Measurements from ENCODE around the gene MATN1.

Gene MATN1

DNA sequence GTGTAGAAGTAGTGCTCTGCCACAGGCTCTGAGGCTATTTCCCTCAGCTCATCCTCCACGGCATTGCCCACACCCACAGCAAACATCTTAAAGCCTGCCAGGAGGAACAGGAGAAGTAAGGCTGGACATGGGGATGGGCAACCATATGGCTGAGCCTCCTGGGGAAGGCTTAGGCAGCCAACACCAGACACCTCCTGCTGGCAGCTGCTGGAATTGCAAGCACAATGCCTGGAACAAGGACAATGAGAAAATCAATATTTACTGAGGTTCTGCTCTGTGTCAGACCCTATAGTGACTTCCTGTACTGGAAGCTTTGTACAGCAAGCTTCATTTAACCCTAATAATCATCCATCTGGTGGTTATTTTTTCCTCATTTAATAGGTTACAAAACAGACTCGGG is 8.2 kb downstream of the MATN1 start:
- no peak for DNase-seq

DNA sequence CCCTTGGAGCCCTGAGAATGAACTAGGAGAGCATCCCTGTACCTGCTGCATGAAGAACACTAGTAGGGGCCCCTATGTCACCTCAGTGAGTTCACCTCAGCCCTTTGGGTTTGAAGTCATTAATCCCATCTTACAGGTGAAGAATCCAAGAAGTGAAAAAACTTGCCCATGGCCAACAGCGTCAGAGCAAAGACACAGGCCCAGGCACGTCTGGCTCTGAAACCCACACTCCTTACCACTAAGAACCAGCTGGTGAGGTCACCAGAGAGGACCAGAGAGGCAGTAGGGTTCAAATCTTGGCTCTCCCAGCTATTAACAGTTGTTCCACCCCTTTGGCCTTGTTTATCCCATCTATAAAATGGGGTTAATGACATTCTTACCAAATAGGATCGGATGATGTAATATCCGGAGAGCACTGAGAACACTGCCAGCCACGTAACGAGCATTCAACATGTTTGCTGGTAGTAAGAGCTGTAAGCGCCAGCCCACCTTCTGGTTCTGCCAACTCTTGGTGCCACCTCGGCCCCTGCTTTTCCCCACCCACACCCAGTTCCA is 8.8 kb downstream of the MATN1 start:
- DNase-seq = no peak

DNA sequence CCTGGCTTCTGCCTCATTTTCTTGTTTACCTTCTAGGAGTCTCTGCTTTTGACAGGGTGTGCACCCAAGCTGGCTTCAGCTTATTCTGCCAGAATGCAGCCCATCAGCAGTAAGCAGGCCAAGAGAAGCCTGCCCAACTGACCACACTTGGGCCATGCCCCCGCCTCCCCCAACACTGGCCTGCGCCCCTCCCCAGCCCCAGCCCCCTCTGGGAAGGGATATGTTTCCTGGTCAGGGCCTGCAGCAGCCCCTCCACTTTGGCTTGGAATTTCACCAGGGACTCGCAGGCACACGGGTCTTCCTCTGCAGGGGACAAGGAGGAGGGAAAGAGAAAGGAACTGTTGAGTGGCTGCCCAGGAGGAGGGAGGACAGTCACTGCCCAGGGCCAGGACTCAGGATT is 9.4 kb downstream of the MATN1 start:
- no peak for DNase-seq

DNA sequence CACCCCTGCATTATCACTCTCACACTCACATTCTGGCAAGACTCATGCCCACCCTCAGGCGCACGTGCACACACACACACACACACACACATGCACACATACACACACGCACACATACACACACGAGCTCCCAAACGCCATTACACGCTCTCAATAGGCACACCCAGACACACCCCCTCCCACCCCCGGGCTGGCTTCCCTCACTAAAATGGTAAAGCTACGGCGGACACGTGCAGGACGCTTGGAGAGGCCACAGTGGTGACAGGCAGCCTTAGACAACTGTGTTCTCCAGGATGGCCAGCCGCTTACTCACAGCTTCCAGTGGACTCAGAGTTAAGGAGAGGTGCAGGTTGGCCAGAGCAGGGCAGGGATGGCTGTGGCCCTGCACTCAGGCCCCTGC is 10.1 kb downstream of the MATN1 start:
- DNase-seq = no peak

DNA sequence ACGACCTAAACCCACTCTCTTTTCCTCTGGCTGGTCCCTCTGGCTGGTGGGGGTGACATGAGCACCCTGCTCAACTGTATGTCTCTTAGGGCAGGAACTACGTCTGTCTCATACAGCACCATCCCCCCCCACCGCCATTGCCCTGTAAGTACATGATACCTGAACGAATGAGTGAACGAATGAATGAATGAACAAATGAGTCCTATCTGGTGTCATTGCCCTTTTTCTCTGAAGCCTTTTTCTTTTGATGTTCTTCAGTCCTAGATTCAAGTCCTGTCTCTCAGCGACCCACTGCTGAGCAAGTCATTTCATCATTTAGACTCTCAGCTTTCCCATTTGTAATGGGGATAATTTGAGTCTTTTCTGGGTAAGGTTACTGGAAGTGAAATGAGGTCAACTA is 10.8 kb downstream of the MATN1 start:
- no peak for DNase-seq

DNA sequence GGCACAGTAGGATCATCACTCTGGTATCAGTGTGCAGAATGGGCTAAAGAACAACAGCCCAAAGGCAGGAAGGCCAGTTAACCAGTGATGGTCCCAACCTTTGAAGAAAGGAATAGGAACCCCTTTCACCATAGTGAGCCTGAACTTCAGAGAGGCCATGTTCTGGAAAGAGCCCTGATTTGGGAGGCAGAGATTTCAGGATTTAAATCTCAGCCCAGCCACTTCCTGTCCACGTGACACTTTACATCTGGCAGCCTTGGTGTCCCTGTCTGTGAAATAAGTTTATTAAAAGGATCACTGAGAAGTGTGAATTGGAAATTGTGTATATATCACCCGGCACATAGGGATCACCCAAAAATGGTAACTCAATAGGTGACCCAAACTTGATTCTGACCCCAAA is 13.0 kb downstream of the MATN1 start:
- no peak for DNase-seq

DNA sequence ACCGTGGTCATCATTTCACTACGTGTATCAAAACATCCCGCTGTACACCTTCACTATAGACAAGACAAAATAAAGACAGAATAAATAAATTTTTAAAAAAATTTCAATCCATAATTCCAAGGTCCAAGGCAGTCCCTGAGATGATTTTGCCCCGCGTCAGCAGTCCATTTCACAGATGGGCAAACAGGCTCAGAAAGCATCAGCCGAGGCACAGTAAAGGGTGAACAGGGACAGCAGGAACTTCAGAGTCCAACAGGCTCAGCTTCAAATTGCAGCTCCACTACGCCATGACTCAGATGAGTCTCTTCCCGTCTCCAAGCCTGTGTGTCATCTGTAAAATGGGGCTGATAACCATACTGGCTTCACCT is 15.0 kb downstream of the MATN1 start:
- DNase-seq = no peak

DNA sequence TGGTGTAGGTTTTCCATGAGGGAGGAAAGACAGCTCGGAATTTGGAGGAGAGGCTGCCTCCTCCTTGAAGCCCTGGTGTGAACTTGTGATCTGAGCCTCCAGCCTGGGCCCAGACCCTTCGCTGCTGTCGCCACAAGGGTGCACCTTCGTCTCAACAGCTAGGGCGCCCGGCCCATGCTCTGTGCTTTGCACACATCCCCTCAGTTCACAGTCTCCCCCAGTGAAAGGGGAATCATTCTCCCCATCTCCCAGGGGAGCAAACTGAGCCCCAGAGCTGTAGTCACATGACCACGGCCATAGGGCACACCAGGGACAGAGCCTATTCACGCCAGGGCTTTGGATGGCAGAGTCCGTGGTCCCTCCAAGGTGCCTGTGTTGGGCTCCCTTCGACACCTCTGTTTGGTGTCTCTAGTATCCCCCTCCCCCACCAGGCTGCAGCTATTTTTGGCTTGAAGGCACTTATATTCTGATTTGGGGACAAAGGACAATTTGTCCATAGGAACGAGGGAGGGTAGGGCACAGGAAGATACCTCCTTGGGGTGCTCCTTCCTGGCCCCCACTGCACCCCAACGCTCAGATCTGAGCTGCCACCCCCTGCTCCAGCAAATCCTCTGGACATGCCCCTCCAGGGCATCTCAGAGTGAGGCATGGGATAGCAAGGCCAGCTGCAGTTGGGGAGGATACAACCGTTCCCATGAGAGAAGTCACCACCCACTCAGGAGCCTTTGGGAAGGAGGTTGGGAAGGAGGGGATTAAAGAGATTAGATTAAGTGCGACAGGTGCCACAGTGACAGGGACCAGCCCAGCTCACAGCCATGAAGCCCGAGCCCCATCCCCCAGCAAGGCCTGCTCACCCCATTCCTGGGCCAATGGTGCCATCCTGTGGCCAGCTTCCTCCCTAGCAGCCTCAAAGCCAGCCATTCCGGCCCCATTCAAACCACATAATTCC is 15.7 kb downstream of the MATN1 start:
- DNase-seq = peak; percentile 49

DNA sequence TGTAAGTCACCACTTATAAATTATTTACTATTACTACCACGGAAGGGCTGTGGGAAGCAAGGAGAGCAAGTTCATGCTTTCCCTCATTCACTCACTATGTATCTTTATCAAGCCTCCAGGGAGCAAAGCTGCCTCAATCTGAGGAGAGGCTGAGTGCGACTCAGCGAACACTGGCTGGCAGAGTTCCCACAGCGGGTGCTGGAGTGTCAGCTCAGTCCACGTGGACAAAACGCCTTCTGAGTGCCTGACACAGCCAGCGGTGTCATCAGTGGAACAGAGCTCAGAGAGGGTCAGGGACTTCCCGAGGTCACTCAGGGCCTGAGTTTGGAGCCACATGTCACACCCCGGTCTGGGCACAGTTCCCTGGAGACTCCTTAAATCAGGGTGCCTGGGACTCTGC is 16.9 kb downstream of the MATN1 start:
- DNase-seq = no peak

DNA sequence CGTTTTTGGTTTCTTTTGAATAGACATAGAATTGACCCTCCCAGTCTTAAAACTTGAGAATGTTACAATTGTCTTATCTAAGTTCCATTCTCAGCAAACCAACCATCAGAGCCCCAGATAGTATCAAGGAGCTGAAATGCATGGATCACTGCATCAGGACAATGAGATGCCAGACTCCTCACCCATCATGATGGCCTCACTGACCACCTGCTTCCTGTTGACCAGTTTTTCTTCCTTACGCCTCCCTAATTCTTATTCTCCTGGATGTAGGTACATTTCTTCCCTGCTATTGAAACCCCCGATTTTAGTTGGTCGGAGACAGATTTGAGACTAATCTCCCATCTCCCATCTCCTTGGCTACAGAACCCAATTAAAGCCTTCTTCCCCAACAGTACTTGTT is 17.7 kb downstream of the MATN1 start:
- DNase-seq = no peak

DNA sequence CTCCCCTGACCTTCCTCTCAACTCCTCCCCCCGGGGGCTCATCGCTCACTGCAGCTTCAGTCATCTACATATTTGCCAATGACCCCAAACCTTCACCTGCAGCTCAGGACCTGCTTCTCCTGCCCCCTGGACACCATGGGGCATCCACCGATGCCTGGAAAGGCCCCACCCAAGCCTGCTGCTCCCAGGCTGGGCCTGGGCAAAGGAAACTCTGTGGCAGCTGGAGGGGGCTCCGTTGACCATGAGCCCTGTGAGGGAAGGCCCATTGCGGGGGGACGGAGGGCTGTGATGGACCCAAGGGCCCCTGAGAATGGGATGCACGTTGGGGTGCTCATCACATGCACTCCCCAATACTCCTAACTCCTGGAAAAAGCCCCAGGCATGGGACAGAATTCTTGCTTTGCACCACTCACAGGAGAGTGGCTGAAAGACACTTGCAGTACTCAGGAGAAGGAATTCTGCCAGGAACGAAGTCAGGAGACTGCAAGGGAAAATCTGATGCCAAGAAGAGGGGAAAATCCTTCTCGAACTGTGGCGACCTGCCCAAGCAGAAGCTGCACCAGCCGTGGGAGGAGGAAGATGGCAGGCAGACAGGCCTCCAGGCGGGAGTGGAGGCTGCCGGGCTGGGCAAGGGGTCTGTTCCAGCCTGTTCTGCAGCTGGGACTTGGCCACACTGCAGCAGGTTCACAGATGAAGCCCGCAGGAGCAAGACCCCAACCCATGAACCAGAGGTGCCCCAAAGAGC is 18.4 kb downstream of the MATN1 start:
- no peak for DNase-seq

DNA sequence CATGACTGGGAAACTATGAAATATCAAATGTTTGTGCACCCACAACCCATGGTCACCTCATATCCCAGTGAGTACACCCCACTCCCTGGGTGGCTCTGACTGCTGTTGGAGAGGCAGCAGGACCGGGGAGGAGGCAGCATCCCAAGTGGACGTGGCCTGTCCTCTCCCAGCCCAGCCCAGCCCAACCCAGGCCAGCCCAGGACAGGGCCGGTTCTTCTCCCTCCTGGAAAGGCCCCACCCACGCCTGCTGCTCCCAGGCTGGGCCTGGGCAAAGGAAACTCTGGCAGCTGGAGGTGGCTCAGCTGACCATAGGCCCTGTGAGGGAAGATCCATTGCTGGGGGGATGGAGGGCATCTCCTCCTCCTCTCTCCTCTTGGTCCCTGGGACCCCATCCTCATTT is 19.1 kb downstream of the MATN1 start:
- DNase-seq = no peak

DNA sequence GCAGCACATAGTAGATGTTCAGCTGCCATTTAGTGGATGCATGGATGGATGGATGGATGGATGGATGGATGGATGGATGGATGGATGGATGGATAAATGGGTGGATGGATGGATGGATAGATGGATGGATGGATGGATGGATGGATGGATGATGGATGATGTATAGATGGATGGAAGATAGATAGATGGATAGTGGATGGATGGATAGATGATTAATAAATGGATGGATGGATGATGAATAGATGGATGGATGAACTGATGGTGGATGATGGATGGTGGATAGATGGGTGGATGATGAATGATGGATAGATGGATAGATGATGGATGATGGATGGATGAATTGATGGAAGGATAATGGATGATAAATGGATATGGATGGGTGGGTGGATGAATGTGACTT is 20.6 kb downstream of the MATN1 start:
- DNase-seq = no peak

DNA sequence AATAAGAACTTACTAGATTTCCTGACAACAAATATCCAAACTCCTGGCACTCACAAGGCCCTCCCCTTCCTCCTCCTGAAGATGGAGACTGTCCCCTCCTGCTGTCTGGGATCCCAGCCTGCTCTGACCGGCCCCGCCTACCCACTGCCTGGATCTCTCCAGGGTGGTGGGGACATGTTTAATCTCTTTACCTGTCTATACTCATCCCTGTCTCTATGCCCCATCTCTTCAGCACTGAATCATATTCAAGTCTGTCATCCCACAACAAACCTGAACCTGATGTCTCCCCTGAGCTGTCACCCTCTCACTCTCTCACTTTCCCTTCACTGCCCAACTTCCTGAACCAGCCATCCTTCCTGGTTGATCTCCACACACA is 22.1 kb downstream of the MATN1 start:
- DNase-seq = no peak

DNA sequence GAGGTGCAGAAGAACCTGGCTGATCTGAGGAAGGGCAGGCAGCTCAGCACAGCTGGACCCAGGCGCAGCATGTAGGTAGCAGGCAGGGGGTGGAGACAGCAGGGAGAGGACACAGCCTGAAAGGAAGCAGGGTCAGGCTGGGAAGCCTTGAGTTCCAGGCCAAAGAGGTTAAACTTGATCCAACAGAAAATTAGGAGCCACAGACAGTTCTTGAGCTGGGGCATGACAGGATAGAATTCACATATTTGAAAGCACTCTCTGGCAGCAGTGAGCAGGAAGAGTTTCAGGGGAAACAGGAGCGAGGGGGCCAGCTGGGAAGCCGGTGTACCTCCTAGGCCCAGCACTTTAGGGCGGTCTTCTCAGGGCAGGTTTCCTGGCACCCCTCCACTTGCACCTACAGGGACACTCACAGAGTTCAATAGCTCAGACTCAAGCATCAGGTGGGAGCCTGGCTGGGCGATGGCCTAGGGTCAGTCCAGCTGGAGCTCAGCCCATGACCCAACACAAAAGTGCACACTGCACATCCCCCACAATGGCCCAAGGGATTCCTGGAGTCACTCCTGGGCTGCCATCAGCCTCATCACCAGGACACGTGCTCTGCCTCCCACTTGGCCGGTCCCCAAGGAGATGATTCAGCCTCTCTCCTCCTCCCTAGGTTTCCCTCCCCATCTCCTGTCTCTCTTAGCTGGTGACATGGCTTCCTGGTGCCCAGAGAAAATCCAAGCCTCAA is 22.7 kb downstream of the MATN1 start:
- DNase-seq = no peak

DNA sequence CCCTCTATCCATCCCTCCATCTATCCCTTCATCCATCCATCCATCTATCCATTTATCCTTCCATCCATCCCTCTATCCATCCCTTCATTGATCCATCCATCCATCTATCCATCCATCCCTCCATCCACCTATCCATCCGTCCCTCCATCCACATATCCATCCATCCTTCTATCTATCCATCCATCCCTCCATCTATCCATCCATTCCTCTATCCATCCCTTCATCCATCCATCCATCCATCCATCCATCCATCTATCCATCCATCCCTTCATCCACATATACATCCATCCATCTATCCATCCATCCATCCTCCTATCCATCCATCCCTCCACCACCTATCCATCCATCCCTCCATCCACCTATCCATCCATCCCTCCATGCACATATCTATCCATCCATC is 23.6 kb downstream of the MATN1 start:
- no peak for DNase-seq

DNA sequence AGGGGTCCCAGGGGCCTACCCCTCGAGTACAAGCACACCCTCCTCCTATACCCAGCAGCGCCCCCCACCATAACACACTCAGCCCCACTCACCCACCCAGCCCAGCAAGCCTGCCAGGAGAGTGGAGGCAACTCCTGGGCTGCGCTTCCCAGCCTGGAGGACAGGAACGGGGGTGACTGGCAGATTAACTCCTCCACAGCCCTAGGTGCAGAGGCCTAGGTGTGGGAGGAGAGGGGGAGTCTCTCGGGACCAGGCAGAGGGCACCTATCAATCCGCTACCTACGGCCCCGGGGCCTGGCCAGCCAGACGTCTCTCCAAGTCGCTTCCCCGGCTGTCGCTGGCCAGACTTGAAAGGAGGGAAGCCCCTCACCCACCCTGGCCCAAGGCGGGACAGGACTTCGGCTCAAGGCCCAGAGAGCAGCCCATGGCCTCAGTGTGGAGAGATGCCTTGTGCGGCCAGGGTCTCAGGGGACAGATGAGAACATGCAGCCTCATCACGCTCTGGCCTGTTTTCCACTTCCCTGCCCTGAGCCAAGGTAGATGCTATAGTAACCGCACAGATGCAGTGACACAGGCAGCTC is 24.9 kb downstream of the MATN1 start:
- no peak for DNase-seq

DNA sequence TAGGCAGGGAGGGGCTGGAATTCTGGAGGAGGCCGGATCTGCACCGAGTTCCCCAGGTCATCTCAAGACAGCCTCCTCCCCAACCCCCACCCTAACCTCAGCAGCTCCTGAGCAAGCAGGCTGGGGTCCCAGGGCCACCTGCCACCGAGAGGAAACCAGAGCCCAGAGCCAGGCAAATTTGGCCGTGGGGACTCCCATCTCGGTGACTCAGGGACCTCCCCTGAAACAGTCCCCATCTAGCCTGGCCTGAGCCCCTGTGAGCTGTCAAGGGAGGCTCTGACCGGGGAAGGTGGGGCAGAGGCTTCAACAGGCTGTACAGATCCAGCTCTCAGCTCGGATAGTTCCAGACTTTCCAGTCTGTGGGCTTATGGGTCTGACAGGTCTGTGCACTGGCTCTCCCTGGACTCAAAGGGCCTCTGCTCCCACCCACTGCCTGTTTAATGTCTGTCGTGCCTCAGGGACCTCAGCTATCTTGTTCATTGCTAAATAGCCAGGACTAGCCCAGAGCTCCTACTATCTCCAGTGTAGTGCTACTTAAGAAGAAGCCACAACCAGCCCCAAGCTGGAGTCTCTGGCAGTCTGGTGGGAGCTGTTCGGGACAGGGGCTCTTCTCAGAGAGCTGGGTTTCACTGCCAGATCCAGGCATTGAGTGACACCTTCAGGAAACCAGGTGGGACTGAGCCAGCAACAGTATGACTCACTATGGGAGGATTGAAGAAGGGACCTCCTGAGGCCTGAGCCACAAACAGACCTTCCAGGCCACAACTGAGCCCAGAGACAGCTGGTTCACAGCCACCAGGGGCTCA is 25.6 kb downstream of the MATN1 start:
- DNase-seq = no peak

DNA sequence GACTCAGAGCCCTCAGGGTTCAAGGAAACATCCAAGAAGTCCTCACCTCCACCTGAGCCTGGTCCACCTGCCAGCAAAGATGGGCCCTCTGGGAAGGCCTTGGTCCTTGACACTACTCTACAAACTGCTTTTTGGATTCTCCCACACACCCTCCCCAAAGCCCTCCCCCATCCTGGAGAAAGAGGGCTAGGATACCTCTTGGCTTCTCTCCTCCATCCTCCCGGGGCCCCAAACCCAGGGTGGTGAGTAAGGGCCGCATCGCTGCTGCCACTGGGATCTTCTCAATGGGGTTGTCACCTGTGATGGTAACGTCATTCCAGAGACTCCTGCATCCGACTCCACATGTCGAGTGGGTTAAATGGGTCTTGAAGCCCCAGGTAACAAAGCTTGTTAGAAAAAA is 26.6 kb downstream of the MATN1 start:
- no peak for DNase-seq

DNA sequence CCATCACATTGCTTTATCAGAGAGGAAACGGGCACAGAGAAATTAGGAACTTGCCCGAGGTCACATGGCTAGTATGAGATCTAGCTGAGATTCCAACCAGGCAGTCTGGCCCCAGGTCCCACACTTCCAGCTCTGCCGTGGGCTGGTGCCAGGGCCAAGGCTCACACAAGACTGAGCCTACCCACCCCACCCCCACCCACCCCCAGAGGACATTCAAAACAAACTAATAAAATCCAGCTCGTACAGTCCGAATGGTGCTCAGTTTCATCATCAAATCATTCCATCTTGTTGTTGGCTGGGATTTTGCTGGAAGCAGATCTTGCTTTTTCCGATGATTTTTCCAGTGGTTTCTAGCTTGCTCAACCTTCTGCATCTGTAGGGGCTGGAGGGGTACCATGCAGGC is 27.9 kb downstream of the MATN1 start:
- DNase-seq = no peak

DNA sequence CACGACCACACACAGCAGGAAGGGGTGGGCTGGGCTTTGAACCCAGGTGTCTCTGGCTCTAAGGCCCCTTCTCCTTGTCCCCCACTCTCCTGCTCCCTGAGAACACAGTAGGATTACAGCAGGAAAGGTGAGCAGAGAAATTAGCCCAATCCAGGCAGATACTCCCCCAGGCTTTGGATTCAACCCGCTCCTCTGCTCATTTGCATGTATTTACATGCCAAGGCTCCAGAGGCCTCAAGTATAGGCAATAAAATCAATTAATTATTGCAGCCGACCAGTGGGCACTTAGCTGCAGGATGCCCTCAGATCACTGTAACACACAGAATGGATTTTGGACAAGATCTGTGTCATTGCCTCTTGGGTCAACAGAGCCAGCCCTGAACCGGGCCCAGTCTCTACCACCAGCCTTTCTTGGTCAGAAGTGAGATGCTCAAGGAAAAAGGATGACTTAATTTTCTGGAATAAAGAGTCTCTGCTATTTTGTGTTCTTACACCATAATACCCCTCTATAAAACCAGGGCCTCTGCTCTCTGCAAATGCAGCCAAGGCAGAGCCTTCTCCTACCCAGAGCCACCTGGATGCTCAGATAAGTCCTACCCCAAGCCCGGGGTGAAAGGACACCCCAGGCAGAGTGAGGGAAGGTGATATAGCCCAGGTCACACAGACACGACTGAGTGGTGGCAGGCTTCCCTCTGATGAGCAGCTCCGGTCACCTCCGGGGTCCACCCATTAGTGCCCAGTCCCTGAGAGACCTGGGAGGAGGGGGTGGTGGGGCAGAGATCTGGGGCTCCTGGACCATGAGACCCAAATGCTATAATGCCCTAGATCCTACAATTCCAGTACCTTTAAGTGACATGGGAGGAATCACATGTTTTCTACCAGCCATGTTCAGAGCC is 28.9 kb downstream of the MATN1 start:
- no peak for DNase-seq

Data from CD4-positive, alpha-beta T cell treated with Interferon gamma for 1 hour (primary cell).